HEK293 (cell line): Measurements from ENCODE around the gene SQOR.

ENCODE experiments used
- CTCF ChIA-PET: fragments of 350-600 bp; formaldehyde crosslinking; extraction: SDS; loops from one replicate; lab custom pipeline; 2021; ENCODE audit warnings: antibody characterized with exemption; lab: Yijun Ruan, JAX
- POLR2A ChIA-PET: fragments of 300-600 bp; formaldehyde crosslinking; extraction: SDS; loops from one replicate; lab custom pipeline; 2020; ENCODE audit warnings: antibody characterized with exemption, inconsistent platforms; lab: Yijun Ruan, JAX
- H3K27ac ChIP-seq: fragments of 200-500 bp; sonication (Bioruptor generic); 2 replicates; pipeline ENCODE4 v1.5.1; 2014; ENCODE audit warnings: low read depth, low read length, control low read depth, inconsistent platforms; ENCODE audit errors: extremely low read depth
- H3K36me3 ChIP-seq, 2 experiments: fragments of 200-500 bp in 1 of 2; sonication (Bioruptor generic) in 1 of 2; 1 replicate in 1 of 2; 2 replicates in 1 of 2; pipeline ENCODE4 v1.5.1; 2014 to 2017; ENCODE audit warnings: inconsistent platforms in 2 of 2, low read length in 2 of 2; ENCODE audit not compliant: control insufficient read depth in 2 of 2, insufficient read depth in 1 of 2
- H3K4me1 ChIP-seq: fragments of 200-500 bp; sonication (Bioruptor generic); 2 replicates; pipeline ENCODE4 v1.5.1; 2014; ENCODE audit warnings: mild to moderate bottlenecking, low read length, inconsistent platforms; ENCODE audit not compliant: control insufficient read depth, insufficient read depth
- H3K4me3 ChIP-seq: 2 replicates; pipeline ENCODE4 v1.5.1; 2011; ENCODE audit warnings: low read depth, mild to moderate bottlenecking, control low read depth, low read length, moderate library complexity
- H3K9me3 ChIP-seq: fragments of 200-500 bp; sonication (Bioruptor generic); 2 replicates; pipeline ENCODE4 v1.5.1; 2014; ENCODE audit warnings: low read depth, low read length, inconsistent platforms; ENCODE audit not compliant: control insufficient read depth, insufficient read depth
- BCL11A ChIP-seq: fragments of 450-650 bp; formaldehyde crosslinking; IDR thresholded peaks from 2 replicates; pipeline ENCODE4 v1.5.1; 2016; ENCODE audit warnings: low read depth, missing biosample characterization, missing genetic modification characterization
- GFI1B ChIP-seq: fragments of 450-650 bp; formaldehyde crosslinking; IDR thresholded peaks from 2 replicates; pipeline ENCODE4 v1.5.1; 2016; ENCODE audit warnings: missing biosample characterization, missing genetic modification characterization
- GLI4 ChIP-seq: fragments of 450-650 bp; formaldehyde crosslinking; IDR thresholded peaks from 2 replicates; pipeline ENCODE4 v1.5.1; 2016; ENCODE audit warnings: missing biosample characterization, missing genetic modification characterization
- HOXC10 ChIP-seq: sonication (generic); formaldehyde crosslinking; IDR thresholded peaks from 2 replicates; pipeline ENCODE4 v1.8.1; 2023; ENCODE audit warnings: mild to moderate bottlenecking, missing genetic modification reagents
- MYNN ChIP-seq: fragments of 450-650 bp; formaldehyde crosslinking; IDR thresholded peaks from 2 replicates; pipeline ENCODE4 v1.5.1; 2016; ENCODE audit warnings: missing biosample characterization, missing genetic modification characterization, borderline replicate concordance
- PRDM1 ChIP-seq: fragments of 450-650 bp; formaldehyde crosslinking; IDR thresholded peaks from 2 replicates; pipeline ENCODE4; 2016; ENCODE audit warnings: missing biosample characterization, missing genetic modification characterization
- ZBTB48 ChIP-seq: fragments of 450-650 bp; formaldehyde crosslinking; IDR thresholded peaks from 2 replicates; pipeline ENCODE4 v1.5.1; 2016; ENCODE audit warnings: missing biosample characterization, missing genetic modification characterization
- ZFP37 ChIP-seq: fragments of 450-650 bp; formaldehyde crosslinking; IDR thresholded peaks from 2 replicates; pipeline ENCODE4 v1.5.1; 2016; ENCODE audit warnings: missing biosample characterization, missing genetic modification characterization
- ZIC2 ChIP-seq: fragments of 450-650 bp; formaldehyde crosslinking; IDR thresholded peaks from 2 replicates; pipeline ENCODE4 v1.5.1; 2016; ENCODE audit warnings: missing biosample characterization, missing genetic modification characterization
- ZNF10 ChIP-seq: fragments of 450-650 bp; formaldehyde crosslinking; IDR thresholded peaks from 2 replicates; pipeline ENCODE4 v1.5.1; 2017; ENCODE audit warnings: missing biosample characterization, missing genetic modification characterization
- ZNF214 ChIP-seq: fragments of 450-650 bp; formaldehyde crosslinking; IDR thresholded peaks from 2 replicates; pipeline ENCODE4 v1.5.1; 2017; ENCODE audit warnings: missing biosample characterization, mild to moderate bottlenecking, missing genetic modification characterization, borderline replicate concordance
- ZNF266 ChIP-seq: fragments of 450-650 bp; formaldehyde crosslinking; IDR thresholded peaks from 2 replicates; pipeline ENCODE4 v1.5.1; 2016; ENCODE audit warnings: missing biosample characterization, missing genetic modification characterization, low read depth
- ZNF292 ChIP-seq: fragments of 450-650 bp; formaldehyde crosslinking; IDR thresholded peaks from 2 replicates; pipeline ENCODE4 v1.5.1; 2016; ENCODE audit warnings: low read depth, missing biosample characterization, missing genetic modification characterization, borderline replicate concordance
- ZNF341 ChIP-seq: fragments of 450-650 bp; formaldehyde crosslinking; IDR thresholded peaks from 2 replicates; pipeline ENCODE4; 2016; ENCODE audit warnings: low read depth, missing biosample characterization, missing genetic modification characterization
- ZNF394 ChIP-seq: fragments of 450-650 bp; formaldehyde crosslinking; IDR thresholded peaks from 2 replicates; pipeline ENCODE4 v1.5.1; 2016; ENCODE audit warnings: missing biosample characterization, missing genetic modification characterization, mild to moderate bottlenecking, moderate library complexity, borderline replicate concordance
- ZNF48 ChIP-seq: fragments of 450-650 bp; formaldehyde crosslinking; IDR thresholded peaks from 2 replicates; pipeline ENCODE4 v1.5.1; 2016; ENCODE audit warnings: missing biosample characterization, missing genetic modification characterization
- ZNF510 ChIP-seq: fragments of 450-650 bp; formaldehyde crosslinking; IDR thresholded peaks from 2 replicates; pipeline ENCODE4 v1.5.1; 2018; ENCODE audit warnings: mild to moderate bottlenecking, missing genetic modification characterization, missing biosample characterization; ENCODE audit not compliant: insufficient replicate concordance
- ZNF530 ChIP-seq: fragments of 450-650 bp; formaldehyde crosslinking; IDR thresholded peaks from 2 replicates; pipeline ENCODE4 v1.5.1; 2016; ENCODE audit warnings: low read depth, missing biosample characterization, missing genetic modification characterization
- ZNF555 ChIP-seq: fragments of 450-650 bp; formaldehyde crosslinking; conservative IDR thresholded peaks from 2 replicates; pipeline ENCODE4 v1.5.1; 2017; ENCODE audit warnings: missing biosample characterization, mild to moderate bottlenecking, missing genetic modification characterization, inconsistent platforms
- ZNF560 ChIP-seq: fragments of 450-650 bp; formaldehyde crosslinking; IDR thresholded peaks from 2 replicates; pipeline ENCODE4 v1.5.1; 2017; ENCODE audit warnings: missing biosample characterization, missing genetic modification characterization, borderline replicate concordance
- ZNF670 ChIP-seq: fragments of 450-650 bp; formaldehyde crosslinking; IDR thresholded peaks from 2 replicates; pipeline ENCODE4 v1.5.1; 2016; ENCODE audit warnings: missing biosample characterization, missing genetic modification characterization, low read depth
- ZNF777 ChIP-seq: fragments of 450-650 bp; formaldehyde crosslinking; IDR thresholded peaks from 2 replicates; pipeline ENCODE4 v1.5.1; 2017; ENCODE audit warnings: missing biosample characterization, missing genetic modification characterization, borderline replicate concordance
- ZNF837 ChIP-seq: fragments of 450-650 bp; formaldehyde crosslinking; IDR thresholded peaks from 2 replicates; pipeline ENCODE4 v1.5.1; 2016; ENCODE audit warnings: missing biosample characterization, missing genetic modification characterization
- TF ChIP-seq, protein P1 (sequence below): sonication (generic); formaldehyde crosslinking; IDR thresholded peaks from 2 replicates; pipeline ENCODE4 v1.8.1; 2022; ENCODE audit warnings: mild to moderate bottlenecking, moderate library complexity, missing genetic modification reagents
- TF ChIP-seq, protein P2 (sequence below): fragments of 450-650 bp; formaldehyde crosslinking; IDR thresholded peaks from 2 replicates; pipeline ENCODE4 v1.5.1; 2016; ENCODE audit warnings: missing biosample characterization, missing genetic modification characterization
- TF ChIP-seq, protein P3 (sequence below): fragments of 450-650 bp; formaldehyde crosslinking; IDR thresholded peaks from 2 replicates; pipeline ENCODE4 v1.5.1; 2017; ENCODE audit warnings: missing biosample characterization, mild to moderate bottlenecking, missing genetic modification characterization, moderate library complexity

Gene SQOR

DNA sequence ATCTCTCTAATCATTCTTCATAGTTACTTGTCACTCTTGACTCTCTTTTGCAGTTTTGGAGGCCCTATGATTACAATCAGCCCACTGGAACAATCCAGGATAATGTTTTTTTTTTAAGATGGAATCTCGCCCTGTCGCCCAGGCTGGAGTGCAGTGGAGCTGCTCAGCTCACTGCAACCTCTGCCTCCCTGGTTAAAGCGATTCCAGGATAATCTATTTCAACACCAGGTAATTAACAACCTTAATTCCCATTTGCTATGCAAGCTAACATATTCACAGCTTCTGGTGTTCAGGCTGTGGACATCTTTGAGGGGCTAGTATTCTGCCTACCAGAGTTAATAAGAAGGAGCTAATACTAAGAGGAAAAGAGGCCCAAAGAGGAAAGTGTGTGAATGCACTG, 48.7 kb upstream of the SQOR start (continued):
- no peak for TF ChIP-seq ZNF530 (tag by site-specific recombination)
- no peak for TF ChIP-seq GLI4 (tag by site-specific recombination)
- TF ChIP-seq ZNF341 (tag by site-specific recombination) = no peak
- TF ChIP-seq, protein P1, sequence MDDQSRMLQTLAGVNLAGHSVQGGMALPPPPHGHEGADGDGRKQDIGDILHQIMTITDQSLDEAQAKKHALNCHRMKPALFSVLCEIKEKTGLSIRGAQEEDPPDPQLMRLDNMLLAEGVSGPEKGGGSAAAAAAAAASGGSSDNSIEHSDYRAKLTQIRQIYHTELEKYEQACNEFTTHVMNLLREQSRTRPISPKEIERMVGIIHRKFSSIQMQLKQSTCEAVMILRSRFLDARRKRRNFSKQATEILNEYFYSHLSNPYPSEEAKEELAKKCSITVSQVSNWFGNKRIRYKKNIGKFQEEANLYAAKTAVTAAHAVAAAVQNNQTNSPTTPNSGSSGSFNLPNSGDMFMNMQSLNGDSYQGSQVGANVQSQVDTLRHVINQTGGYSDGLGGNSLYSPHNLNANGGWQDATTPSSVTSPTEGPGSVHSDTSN (CRISPR knock-in tag) = no peak
- TF ChIP-seq, all 188 proteins: peak for 0

DNA sequence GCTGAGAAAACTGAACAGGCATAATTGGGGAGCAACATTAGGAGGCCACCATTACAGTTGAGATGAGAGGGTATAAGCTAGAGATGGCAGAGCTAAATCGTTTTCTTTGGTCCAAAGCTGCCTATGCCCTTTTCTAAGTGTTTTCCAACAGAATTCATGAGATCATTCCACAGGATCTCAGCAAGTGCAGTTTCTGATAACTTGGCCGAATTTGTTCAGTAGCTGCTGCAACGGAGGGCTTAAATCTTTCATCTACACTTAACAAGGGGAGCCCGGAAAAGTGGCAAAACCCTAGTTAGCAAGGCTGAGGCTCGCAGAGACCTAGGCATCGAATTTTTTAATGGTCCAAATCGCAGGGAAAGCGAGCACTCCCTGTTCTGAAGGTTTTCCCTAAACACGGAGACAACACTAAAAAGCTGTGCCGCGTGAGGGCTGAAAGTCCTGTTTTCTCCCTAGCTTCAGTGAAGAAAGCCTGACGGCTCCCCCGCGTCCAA, 48.2 kb upstream of the SQOR start:
- peak; percentile 78 for TF ChIP-seq PRDM1 (tag by site-specific recombination)
- TF ChIP-seq ZNF48 (tag by site-specific recombination) = no peak
- CTCF ChIA-PET = interaction anchor here (0.8 to 2.3 kb wide), 4 partner anchors 8 to 28 kb away, joined by 3 to 8 read pairs (median 4); no protein-coding TSS in a partner anchor
- POLR2A ChIA-PET = interaction anchor here (0.8 to 1.9 kb wide), 3 partner anchors 48 to 185 kb away, joined by 3 to 7 read pairs (median 4); a partner anchor contains a TSS
- H3K36me3 ChIP-seq = no peaks in the 10 kb centered on the region
- peak overlapping the region; percentile 67 for H3K27ac ChIP-seq
- peaks cover 3% of the 10 kb centered on the region; the same call in 1 of the 2 replicates for H3K4me1 ChIP-seq
- peak overlapping the region; percentile 88 for H3K4me3 ChIP-seq
- H3K9me3 ChIP-seq = no peaks in the 10 kb centered on the region

DNA sequence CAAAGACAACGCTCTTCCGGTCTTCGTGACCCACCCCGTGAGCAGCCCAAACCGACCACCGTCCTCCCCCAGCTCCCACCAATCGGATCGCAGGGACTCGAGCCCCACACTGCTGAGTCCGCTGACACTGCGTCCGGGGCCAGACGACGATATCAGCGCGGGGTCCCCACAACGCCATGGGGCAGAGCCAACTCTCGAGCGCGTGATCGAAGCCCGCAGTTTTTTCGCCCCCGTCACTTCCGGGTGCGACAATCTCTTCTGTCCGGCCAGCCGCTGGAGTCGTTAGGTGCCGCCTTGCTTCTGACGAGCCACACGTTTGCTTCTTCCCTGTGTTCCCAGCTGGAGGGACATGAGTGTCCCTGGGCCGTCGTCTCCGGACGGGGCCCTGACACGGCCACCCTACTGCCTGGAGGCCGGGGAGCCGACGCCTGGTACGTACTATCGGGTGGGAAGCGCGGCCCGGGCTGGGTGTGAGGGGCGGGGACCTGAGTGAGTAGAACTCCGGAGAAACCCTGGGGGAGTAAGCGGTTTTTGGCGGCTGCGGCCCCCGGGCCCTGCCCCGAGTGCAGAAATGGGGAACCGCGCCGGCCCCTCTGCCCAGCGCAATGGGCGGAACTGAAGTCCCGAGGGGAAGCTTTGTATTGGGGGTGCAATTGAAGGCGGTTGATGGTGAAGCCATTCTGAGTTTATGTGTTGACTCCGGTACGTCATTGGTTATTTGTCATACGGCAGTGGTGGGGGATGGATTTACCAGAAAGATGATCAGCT, 47.5 kb upstream of the SQOR start, which contains the start of gene BLOC1S6:
Gene BLOC1S6, plus strand, starts transcription at position 285 of the 768 bp plus-strand sequence. Its CDS starts 65 bp downstream, at position 350.
- POLR2A ChIA-PET = interaction anchor here (0.7 to 1.9 kb wide), 3 partner anchors 16 to 185 kb away, joined by 3 to 7 read pairs (median 4); a partner anchor contains a TSS
- Histone ChIP-seq H3K9me3 (no peaks in the 10 kb centered on the region), H3K4me1 (peaks cover 3% of the 10 kb centered on the region; the same call in 1 of the 2 replicates), H3K36me3 (peaks cover 0 to under 1% of the 10 kb centered on the region in 2 experiments; a peak in 1 of 3 replicates), H3K4me3 (peak within 1 kb of the TSS; percentile 88), H3K27ac (peak within 1 kb of the TSS; percentile 67)
- CTCF ChIA-PET = interaction anchor here (0.9 to 2.3 kb wide), 3 partner anchors 15 to 27 kb away, joined by 3 to 8 read pairs (median 4); no protein-coding TSS in a partner anchor
- TF ChIP-seq ZIC2 (tag by site-specific recombination) = peak; percentile 71
- TF ChIP-seq, protein P2, sequence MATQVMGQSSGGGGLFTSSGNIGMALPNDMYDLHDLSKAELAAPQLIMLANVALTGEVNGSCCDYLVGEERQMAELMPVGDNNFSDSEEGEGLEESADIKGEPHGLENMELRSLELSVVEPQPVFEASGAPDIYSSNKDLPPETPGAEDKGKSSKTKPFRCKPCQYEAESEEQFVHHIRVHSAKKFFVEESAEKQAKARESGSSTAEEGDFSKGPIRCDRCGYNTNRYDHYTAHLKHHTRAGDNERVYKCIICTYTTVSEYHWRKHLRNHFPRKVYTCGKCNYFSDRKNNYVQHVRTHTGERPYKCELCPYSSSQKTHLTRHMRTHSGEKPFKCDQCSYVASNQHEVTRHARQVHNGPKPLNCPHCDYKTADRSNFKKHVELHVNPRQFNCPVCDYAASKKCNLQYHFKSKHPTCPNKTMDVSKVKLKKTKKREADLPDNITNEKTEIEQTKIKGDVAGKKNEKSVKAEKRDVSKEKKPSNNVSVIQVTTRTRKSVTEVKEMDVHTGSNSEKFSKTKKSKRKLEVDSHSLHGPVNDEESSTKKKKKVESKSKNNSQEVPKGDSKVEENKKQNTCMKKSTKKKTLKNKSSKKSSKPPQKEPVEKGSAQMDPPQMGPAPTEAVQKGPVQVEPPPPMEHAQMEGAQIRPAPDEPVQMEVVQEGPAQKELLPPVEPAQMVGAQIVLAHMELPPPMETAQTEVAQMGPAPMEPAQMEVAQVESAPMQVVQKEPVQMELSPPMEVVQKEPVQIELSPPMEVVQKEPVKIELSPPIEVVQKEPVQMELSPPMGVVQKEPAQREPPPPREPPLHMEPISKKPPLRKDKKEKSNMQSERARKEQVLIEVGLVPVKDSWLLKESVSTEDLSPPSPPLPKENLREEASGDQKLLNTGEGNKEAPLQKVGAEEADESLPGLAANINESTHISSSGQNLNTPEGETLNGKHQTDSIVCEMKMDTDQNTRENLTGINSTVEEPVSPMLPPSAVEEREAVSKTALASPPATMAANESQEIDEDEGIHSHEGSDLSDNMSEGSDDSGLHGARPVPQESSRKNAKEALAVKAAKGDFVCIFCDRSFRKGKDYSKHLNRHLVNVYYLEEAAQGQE = no peak
- no peak for TF ChIP-seq ZNF560 (tag by site-specific recombination)
- TF ChIP-seq ZNF292 (tag by site-specific recombination) = no peak
- TF ChIP-seq ZNF510 (tag by site-specific recombination) = no peak
- TF ChIP-seq ZNF266 (tag by site-specific recombination) = no peak
- no peak for TF ChIP-seq MYNN (tag by site-specific recombination)
- TF ChIP-seq ZNF837 (tag by site-specific recombination) = no peak
- 0 out of 2 replicates have a peak, but pooled peaks have one; percentile 68 for TF ChIP-seq ZNF777
- TF ChIP-seq ZNF214 (tag by site-specific recombination) = no peak
- TF ChIP-seq, protein P3, sequence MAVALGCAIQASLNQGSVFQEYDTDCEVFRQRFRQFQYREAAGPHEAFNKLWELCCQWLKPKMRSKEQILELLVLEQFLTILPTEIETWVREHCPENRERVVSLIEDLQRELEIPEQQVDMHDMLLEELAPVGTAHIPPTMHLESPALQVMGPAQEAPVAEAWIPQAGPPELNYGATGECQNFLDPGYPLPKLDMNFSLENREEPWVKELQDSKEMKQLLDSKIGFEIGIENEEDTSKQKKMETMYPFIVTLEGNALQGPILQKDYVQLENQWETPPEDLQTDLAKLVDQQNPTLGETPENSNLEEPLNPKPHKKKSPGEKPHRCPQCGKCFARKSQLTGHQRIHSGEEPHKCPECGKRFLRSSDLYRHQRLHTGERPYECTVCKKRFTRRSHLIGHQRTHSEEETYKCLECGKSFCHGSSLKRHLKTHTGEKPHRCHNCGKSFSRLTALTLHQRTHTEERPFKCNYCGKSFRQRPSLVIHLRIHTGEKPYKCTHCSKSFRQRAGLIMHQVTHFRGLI (tag by site-specific recombination) = peak; percentile 29; the same call in 1 of the 2 replicates
- TF ChIP-seq GFI1B = no peak
- no peak for TF ChIP-seq ZNF555
- TF ChIP-seq ZNF670 = no peak
- no peak for TF ChIP-seq BCL11A
- no peak for TF ChIP-seq ZNF10 (tag by site-specific recombination)
- peak; percentile 97 for TF ChIP-seq ZBTB48
- peak; percentile 96 for TF ChIP-seq ZFP37 (tag by site-specific recombination)
- no peak for TF ChIP-seq HOXC10 (CRISPR knock-in tag)
- peak; percentile 74 for TF ChIP-seq ZNF394 (tag by site-specific recombination)
